IMR-90 (cell line): ENCODE data around the gene NES. TPM values are rescaled to one million over a fixed set of nuclear protein-coding genes. Genes with fewer than 3 reads are reported as not detected.

ENCODE experiments used
- ATAC-seq: fragments of 200-7000 bp; cut with Tn5 transposase; 2 replicates; pipeline ENCODE4 v1.9.1; 2020; ENCODE audit warnings: low read depth, mild to moderate bottlenecking, moderate library complexity
- BruUV-seq: library from RNA; stranded (reverse); fragments of 400-500 nt; replicated peaks from 2 replicates; lab custom pipeline; 2021; lab: Mats Ljungman, UMichigan
- CTCF ChIA-PET: fragments of 300-600 bp; formaldehyde crosslinking; extraction: SDS; loops from one replicate; lab custom pipeline; 2021; ENCODE audit warnings: antibody characterized with exemption; lab: Yijun Ruan, JAX
- POLR2A ChIA-PET: fragments of 300-600 bp; sonication (Branson Sonifier 250); formaldehyde crosslinking; loops from one replicate; lab custom pipeline; 2022; ENCODE audit warnings: antibody characterized with exemption; ENCODE audit not compliant: unreplicated experiment; lab: Charles Lee
- DNase-seq: peaks from one replicate; pipeline ENCODE4 v3.0.0; 2013
- H2AFZ ChIP-seq: replicated peaks from 2 replicates; pipeline ENCODE3; 2013; ENCODE audit warnings: low read length, mild to moderate bottlenecking; ENCODE audit not compliant: poor library complexity
- H2AK5ac ChIP-seq: 2 replicates; pipeline ENCODE4 v1.6.1; 2013; ENCODE audit warnings: low read depth, low read length, inconsistent platforms
- H2AK9ac ChIP-seq: replicated peaks from 2 replicates; pipeline ENCODE3; 2013; ENCODE audit warnings: mild to moderate bottlenecking, low read depth, low read length, moderate library complexity; ENCODE audit not compliant: poor library complexity
- H2BK120ac ChIP-seq: 2 replicates; pipeline ENCODE4 v1.6.1; 2013; ENCODE audit warnings: low read depth, low read length, inconsistent platforms
- H2BK15ac ChIP-seq: 3 replicates; pipeline ENCODE4 v1.6.1; 2013; ENCODE audit warnings: low read depth, low read length, inconsistent platforms
- H2BK20ac ChIP-seq: 2 replicates; pipeline ENCODE4 v1.6.1; 2013; ENCODE audit warnings: low read depth, mild to moderate bottlenecking, inconsistent platforms, low read length, moderate library complexity
- H2BK5ac ChIP-seq: 2 replicates; pipeline ENCODE4 v1.6.1; 2013; ENCODE audit warnings: mild to moderate bottlenecking, low read depth, low read length, inconsistent platforms; ENCODE audit not compliant: poor library complexity, severe bottlenecking
- H3K14ac ChIP-seq: replicated peaks from 2 replicates; pipeline ENCODE4 v1.6.1; 2013; ENCODE audit warnings: low read depth, low read length, inconsistent platforms
- H3K18ac ChIP-seq: 2 replicates; pipeline ENCODE4 v1.6.1; 2013; ENCODE audit warnings: low read depth, low read length, control low read depth
- H3K23ac ChIP-seq: 2 replicates; pipeline ENCODE4 v1.6.1; 2013; ENCODE audit warnings: low read depth, low read length, inconsistent platforms
- H3K27ac ChIP-seq: 2 replicates; pipeline ENCODE4 v1.5.1; 2013; ENCODE audit warnings: mild to moderate bottlenecking, control low read depth, low read length; ENCODE audit not compliant: insufficient read depth
- H3K27me3 ChIP-seq: 2 replicates; pipeline ENCODE4 v1.6.1; 2013; ENCODE audit warnings: low read length; ENCODE audit not compliant: control insufficient read depth, insufficient read depth
- H3K36me3 ChIP-seq: 2 replicates; pipeline ENCODE4 v1.6.1; 2013; ENCODE audit warnings: low read length, mixed read lengths; ENCODE audit not compliant: control insufficient read depth, insufficient read depth
- H3K4ac ChIP-seq: 2 replicates; pipeline ENCODE4 v1.6.1; 2013; ENCODE audit warnings: low read depth, low read length, inconsistent platforms
- H3K4me1 ChIP-seq: 2 replicates; pipeline ENCODE4 v1.6.1; 2013; ENCODE audit warnings: low read length, mixed read lengths; ENCODE audit not compliant: control insufficient read depth, insufficient read depth
- H3K4me2 ChIP-seq: 2 replicates; pipeline ENCODE4 v1.6.1; 2013; ENCODE audit warnings: low read depth, mild to moderate bottlenecking, control low read depth, low read length, moderate library complexity
- H3K4me3 ChIP-seq: 2 replicates; pipeline ENCODE4 v1.5.1; 2013; ENCODE audit warnings: low read depth, mild to moderate bottlenecking, control low read depth, low read length, moderate library complexity; ENCODE audit not compliant: insufficient read depth
- H3K56ac ChIP-seq: 2 replicates; pipeline ENCODE4 v1.6.1; 2013; ENCODE audit warnings: low read length, inconsistent platforms; ENCODE audit not compliant: insufficient read depth; ENCODE audit errors: extremely low read depth
- H3K79me1 ChIP-seq, 2 experiments: 2 replicates each; pipeline ENCODE4 v1.6.1; 2013; ENCODE audit warnings: low read length in 2 of 2, inconsistent platforms in 1 of 2, low read depth in 1 of 2
- H3K9ac ChIP-seq: 2 replicates; pipeline ENCODE4 v1.6.1; 2013; ENCODE audit warnings: low read depth, low read length, control low read depth
- H3K9me1 ChIP-seq: 2 replicates; pipeline ENCODE4 v1.6.1; 2013; ENCODE audit warnings: low read length, inconsistent platforms; ENCODE audit not compliant: insufficient read depth
- H3K9me3 ChIP-seq: 2 replicates; pipeline ENCODE4 v1.6.1; 2013; ENCODE audit warnings: low read length; ENCODE audit not compliant: control insufficient read depth, insufficient read depth
- H4K20me1 ChIP-seq: 2 replicates; pipeline ENCODE4 v1.6.1; 2013; ENCODE audit warnings: low read length, inconsistent platforms; ENCODE audit not compliant: insufficient read depth
- H4K5ac ChIP-seq: 2 replicates; pipeline ENCODE4 v1.6.1; 2013; ENCODE audit warnings: mild to moderate bottlenecking, low read depth, low read length, control low read depth
- H4K8ac ChIP-seq, 2 experiments: 2 replicates each; pipeline ENCODE4 v1.6.1; 2013; ENCODE audit warnings: low read depth in 2 of 2, low read length in 2 of 2, control low read depth in 1 of 2, inconsistent platforms in 1 of 2
- H4K91ac ChIP-seq: 2 replicates; pipeline ENCODE4 v1.6.1; 2013; ENCODE audit warnings: low read depth, low read length, inconsistent platforms; ENCODE audit not compliant: insufficient read depth
- CEBPB ChIP-seq: IDR thresholded peaks from 2 replicates; pipeline ENCODE4 v1.6.1; 2012; ENCODE audit warnings: low read depth, low read length, improper control_type of control experiment
- WGBS, 2 experiments: methylation state at CpG; one replicate each; pipeline versions ENCODE4 v1.1.5 to v1.1.7; 2013; ENCODE audit warnings: missing lambda C conversion rate in 2 of 2; ENCODE audit not compliant: insufficient read length in 1 of 2; ENCODE audit errors: extremely low coverage in 2 of 2; 5-methylcytosine and 5-hydroxymethylcytosine counted together
- dilution Hi-C: fragments of 300-500 bp; cut with HindIII; formaldehyde crosslinking; loops from one replicate; pipeline ENCODE4 v1.14.3; 2018; ENCODE audit warnings: low sequenced_read_pairs; ENCODE audit not compliant: unreplicated experiment
- in situ Hi-C: fragments of 300-500 bp; cut with MboI; formaldehyde crosslinking; loops from 3 replicates; pipeline ENCODE4 v1.14.3; 2019; ENCODE audit warnings: low sequenced_read_pairs, inconsistent platforms, mixed read lengths
- intact Hi-C: fragments of 100-400 bp; cut with micrococcal nuclease; formaldehyde crosslinking; loops from 2 replicates; pipeline ENCODE4 v1.10.0; 2022
- polyA plus RNA-seq, 3 experiments: library from polyadenylated mRNA; depleted of rRNA; stranded (reverse); fragments of >200 nt; gene quantifications; 2 replicates each; pipeline ENCODE4 v1.2.3, GENCODE V29; 2012; ENCODE audit warnings: low replicate concordance in 1 of 3
- total RNA-seq: library from RNA; depleted of rRNA; stranded (reverse); fragments of >200 nt; gene quantifications from 2 replicates; pipeline ENCODE4 v1.2.3, GENCODE V29; 2012

NES gene
- total and polyA plus RNA-seq, 2 of the 4 experiments (the other 2 are of a cell fraction) = 25.3 to 40.1 TPM

DNA sequence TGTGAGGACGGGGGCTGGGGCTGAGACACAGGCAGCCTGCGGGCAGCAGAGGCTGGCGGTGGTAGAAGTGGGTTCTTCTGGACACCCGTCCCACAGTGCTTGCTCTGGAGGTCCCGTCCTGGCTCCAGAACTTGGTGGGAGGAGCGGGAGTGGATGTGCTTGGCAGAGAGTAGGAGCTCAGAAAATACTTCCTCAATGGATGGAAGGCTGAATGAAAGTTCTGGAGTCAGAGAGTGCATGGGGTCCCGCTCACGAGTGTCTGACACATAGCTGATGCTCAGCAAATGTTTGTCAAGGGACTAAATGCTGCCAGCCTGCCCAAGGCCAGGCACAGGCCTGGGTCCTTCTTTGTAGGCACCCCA is 13.4 kb upstream of the NES start:
- BruUV-seq = no TSS peak
- H3K79me1 ChIP-seq = no peaks in the 10 kb centered on the region
- peaks cover 3% of the 10 kb centered on the region; the same call in 1 of the 2 replicates for H3K27me3 ChIP-seq
- H3K9me1 ChIP-seq = no peaks in the 10 kb centered on the region
- H3K4me1 ChIP-seq = peaks cover 6% of the 10 kb centered on the region; the same call in 1 of the 2 replicates
- no peak overlapping the region for H3K14ac ChIP-seq
- no peak overlapping the region for H3K27ac ChIP-seq
- H3K18ac ChIP-seq = no peak overlapping the region
- H4K20me1 ChIP-seq = no peaks in the 10 kb centered on the region
- no peak overlapping the region for H4K8ac ChIP-seq
- 42% methylated on average over 3 of the region's 8 CpGs; no CpG with 5 or more reads in 1 of the 2 experiments for WGBS, 2 experiments
- dilution Hi-C loops = no loop called here
- no peak overlapping the region for H3K56ac ChIP-seq
- H4K91ac ChIP-seq = no peak overlapping the region
- H3K4me2 ChIP-seq = no peak overlapping the region
- no peak overlapping the region for H2AK9ac ChIP-seq
- no peak overlapping the region for H2BK20ac ChIP-seq
- intact Hi-C loops = no loop called here
- no peaks in the 10 kb centered on the region for H3K9me3 ChIP-seq
- no peak overlapping the region for H2AK5ac ChIP-seq
- no peak overlapping the region for H2AFZ ChIP-seq
- TF ChIP-seq CEBPB = no peak
- no peak overlapping the region for H3K4ac ChIP-seq
- in situ Hi-C loops = loop anchor here (10.0 kb wide), 1 partner anchor 194 kb away; no protein-coding TSS in a partner anchor
- no peak overlapping the region for H3K23ac ChIP-seq
- DNase-seq = no peak
- H2BK15ac ChIP-seq = no peak overlapping the region
- H3K9ac ChIP-seq = no peak overlapping the region
- no peak for ATAC-seq
- ChIA-PET POLR2A (no interaction called here), CTCF (interaction anchor here (0.8 to 5.2 kb wide), 8 partner anchors 9 to 237 kb away, joined by 3 to 104 read pairs (median 8); partner anchors contain the start of genes CRABP2, ISG20L2, METTL25B and NES)
- H3K36me3 ChIP-seq = no peaks in the 10 kb centered on the region
- no peak overlapping the region for H3K4me3 ChIP-seq
- no peak overlapping the region for H2BK120ac ChIP-seq
- no peak overlapping the region for H2BK5ac ChIP-seq
- no peak overlapping the region for H4K5ac ChIP-seq
